OCI-LY3 (cell line): ENCODE measurements around the gene EFS.
"Not testable (repeated sequence)": the region's sequence is repeated elsewhere in the genome, so short reads cannot be mapped to it uniquely, and the experiment has no call there.

Source experiments
- H2AFZ ChIP-seq: fragments of 200-600, 300-600 bp; shearing (Covaris generic); 2 replicates; pipeline ENCODE4 v1.6.0; 2014; ENCODE audit warnings: antibody characterized with exemption, low read depth, low read length
- H3K27ac ChIP-seq: fragments of 200-600, 300-600 bp; sonication (generic); 2 replicates; pipeline ENCODE4 v1.5.1; 2014; ENCODE audit warnings: mild to moderate bottlenecking, low read length, moderate library complexity, mixed read lengths
- H3K27me3 ChIP-seq: fragments of 200-600, 300-600 bp; sonication (generic); 2 replicates; pipeline ENCODE4 v1.6.1; 2014; ENCODE audit warnings: low read depth, low read length, mixed read lengths
- H3K36me3 ChIP-seq: fragments of 200-600, 300-600 bp; sonication (generic); replicated peaks from 2 replicates; pipeline ENCODE3; 2014; ENCODE audit warnings: low read depth, low read length, mixed read lengths
- H3K4me1 ChIP-seq: fragments of 300-600, 200-600 bp; sonication (generic); 2 replicates; pipeline ENCODE4 v1.6.1; 2014; ENCODE audit warnings: low read length, mixed read lengths
- H3K4me2 ChIP-seq: fragments of 200-600, 300-600 bp; sonication (generic); 2 replicates; pipeline ENCODE4 v1.6.1; 2014; ENCODE audit warnings: low read length, mixed read lengths
- H3K4me3 ChIP-seq: fragments of 300-600, 200-600 bp; sonication (generic); 2 replicates; pipeline ENCODE4 v1.5.1; 2014; ENCODE audit warnings: antibody characterized with exemption, mild to moderate bottlenecking, low read length, moderate library complexity
- H3K79me2 ChIP-seq: fragments of 300-600, 200-600 bp; shearing (Covaris generic); 2 replicates; pipeline ENCODE4 v1.6.1; 2014; ENCODE audit warnings: mild to moderate bottlenecking, low read length, mixed read lengths
- H3K9ac ChIP-seq: fragments of 300-600, 200-600 bp; shearing (Covaris generic); 2 replicates; pipeline ENCODE4 v1.6.0; 2014; ENCODE audit warnings: mild to moderate bottlenecking, low read length, moderate library complexity
- H3K9me3 ChIP-seq: fragments of 200-600, 300-600 bp; shearing (Covaris generic); 2 replicates; pipeline ENCODE4 v1.6.1; 2014; ENCODE audit warnings: low read length, mixed read lengths; ENCODE audit not compliant: insufficient read depth
- H4K20me1 ChIP-seq: fragments of 200-600, 300-600 bp; sonication (generic); 2 replicates; pipeline ENCODE4 v1.6.1; 2016; ENCODE audit warnings: low read length, mixed read lengths; ENCODE audit not compliant: insufficient read depth
- CTCF ChIP-seq: fragments of 200-600, 300-600 bp; sonication (generic); IDR thresholded peaks from 2 replicates; pipeline ENCODE4 v1.5.1; 2014; ENCODE audit warnings: antibody characterized with exemption, low read length, low read depth
- EZH2phosphoT487 ChIP-seq: fragments of 200-600 bp; shearing (Covaris generic); IDR thresholded peaks from 2 replicates; pipeline ENCODE4 v1.6.1; 2018; ENCODE audit warnings: antibody characterized with exemption, mixed run types, low read depth

EFS gene

GRCh38 chr14:23335623-23336022 is 29.3 kb downstream of the EFS start:
- Histone ChIP-seq H3K79me2 (no peaks in the 10 kb centered on the region), H4K20me1 (no peaks in the 10 kb centered on the region), H3K4me1 (no peaks in the 10 kb centered on the region), H3K9me3 (peaks cover 16% of the 10 kb centered on the region), H3K4me3 (no peak overlapping the region), H2AFZ (no peak overlapping the region), H3K4me2 (no peak overlapping the region), H3K36me3 (no peaks in the 10 kb centered on the region), H3K9ac (no peak overlapping the region), H3K27me3 (no peaks in the 10 kb centered on the region), H3K27ac (no peak overlapping the region)
- TF ChIP-seq EZH2phosphoT487 (no peak), CTCF (no peak)

- no peak overlapping the region for H3K4me3 ChIP-seq
- peaks cover 3% of the 10 kb centered on the region for H3K4me1 ChIP-seq
- H3K9me3 ChIP-seq, result no peaks in the 10 kb centered on the region
- no peaks in the 10 kb centered on the region for H3K27me3 ChIP-seq
- no peak overlapping the region for H3K9ac ChIP-seq
- TF ChIP-seq CTCF (peak; percentile 85), EZH2phosphoT487 (no peak)
- no peak overlapping the region for H3K27ac ChIP-seq
- H3K79me2 ChIP-seq, result peaks cover 10% of the 10 kb centered on the region
- no peak overlapping the region for H3K4me2 ChIP-seq
- no peak overlapping the region for H2AFZ ChIP-seq
- peaks cover 20% of the 10 kb centered on the region for H3K36me3 ChIP-seq
- no peaks in the 10 kb centered on the region for H4K20me1 ChIP-seq
Measured at GRCh38 chr14:23327947-23328744, 36.8 kb downstream of the EFS start.

DNA sequence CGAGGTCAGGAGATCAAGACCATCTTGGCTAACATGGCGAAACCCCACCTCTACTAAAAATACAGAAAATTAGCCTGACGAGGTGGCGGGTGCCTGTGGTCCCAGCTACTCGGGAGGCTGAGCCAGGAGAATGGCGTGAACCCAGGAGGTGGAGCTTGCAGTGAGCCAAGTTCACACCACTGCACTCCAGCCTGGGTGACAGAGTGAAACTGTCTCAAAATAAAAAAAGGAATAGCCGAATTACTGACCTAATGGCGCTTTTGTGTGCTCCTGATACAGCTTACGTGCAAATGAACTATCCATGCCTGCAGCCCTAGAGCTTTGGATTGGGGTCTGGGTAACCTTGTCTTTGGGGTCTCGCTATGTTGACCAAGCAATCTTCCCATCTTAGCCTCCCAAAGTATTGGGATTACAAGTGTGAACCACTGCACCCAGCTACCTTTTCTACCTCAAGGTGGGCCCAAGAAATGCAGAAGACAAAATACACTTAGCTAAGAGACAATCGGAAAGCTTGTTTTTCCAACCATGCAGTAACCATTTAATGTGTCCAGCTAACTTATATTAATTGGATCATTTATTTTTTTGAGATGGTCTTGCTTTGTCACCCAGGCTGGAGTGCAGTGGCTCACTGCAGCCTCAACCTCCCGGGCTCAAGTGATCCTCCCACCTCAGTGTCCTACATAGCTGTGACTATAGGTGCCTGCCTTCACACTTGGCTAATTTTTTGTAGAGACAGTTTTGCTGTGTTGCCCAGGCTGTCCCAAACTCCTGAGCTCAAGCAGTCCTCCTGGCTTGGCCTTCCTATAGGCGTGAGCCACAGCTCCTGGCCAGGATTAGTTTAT is 38.3 kb downstream of the EFS start:
- Histone ChIP-seq H3K36me3 (peaks cover 28% of the 10 kb centered on the region), H3K9ac (no peak overlapping the region), H3K27ac (no peak overlapping the region), H4K20me1 (peaks cover 9% of the 10 kb centered on the region; the same call in 1 of the 2 replicates), H3K4me1 (peaks cover 10% of the 10 kb centered on the region), H3K4me3 (no peak overlapping the region), H3K27me3 (no peaks in the 10 kb centered on the region), H3K79me2 (peaks cover 24% of the 10 kb centered on the region), H3K4me2 (no peak overlapping the region), H2AFZ (no peak overlapping the region), H3K9me3 (no peaks in the 10 kb centered on the region)
- TF ChIP-seq EZH2phosphoT487, result no peak
- no peak for TF ChIP-seq CTCF

- not testable (repeated sequence) for H3K27ac ChIP-seq, H4K20me1 ChIP-seq, H3K9ac ChIP-seq, H2AFZ ChIP-seq, H3K9me3 ChIP-seq, H3K27me3 ChIP-seq, H3K4me3 ChIP-seq, H3K4me2 ChIP-seq
- peaks cover 28% of the 10 kb centered on the region for H3K79me2 ChIP-seq
- H3K36me3 ChIP-seq, result peaks cover 28% of the 10 kb centered on the region
- peaks cover 10% of the 10 kb centered on the region for H3K4me1 ChIP-seq
Measured at GRCh38 chr14:23325746-23326145, 39.2 kb downstream of the EFS start.
